NCI-H524 treated with DMSO at 0.1 percent for 48 hours (cell line): ENCODE measurements around the gene DLST.

ENCODE experiments used
- DNase-seq: peaks from one replicate; lab custom pipeline; 2025; lab: John Stamatoyannopoulos, UW

Gene DLST

DNA sequence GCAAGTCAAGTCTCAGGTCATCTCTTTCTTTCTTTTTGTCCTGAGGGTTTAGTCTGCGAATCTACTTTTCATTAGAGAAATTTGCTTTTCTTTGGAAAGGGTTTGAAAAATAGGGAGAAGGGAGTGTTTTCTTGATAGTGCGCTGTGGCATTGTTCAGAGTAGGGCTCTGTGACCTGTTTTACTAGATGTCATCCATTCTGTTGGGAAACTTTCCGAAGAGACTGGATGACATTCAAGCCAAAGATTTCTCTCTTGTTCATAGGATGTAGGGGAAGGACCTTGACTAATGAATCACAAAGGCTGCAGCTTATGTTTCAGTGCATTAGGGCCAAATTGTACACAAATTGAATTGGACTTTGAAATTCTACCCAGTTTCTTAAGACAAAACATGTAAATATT, 14.7 kb downstream of the DLST start:
- DNase-seq = no peak

DNA sequence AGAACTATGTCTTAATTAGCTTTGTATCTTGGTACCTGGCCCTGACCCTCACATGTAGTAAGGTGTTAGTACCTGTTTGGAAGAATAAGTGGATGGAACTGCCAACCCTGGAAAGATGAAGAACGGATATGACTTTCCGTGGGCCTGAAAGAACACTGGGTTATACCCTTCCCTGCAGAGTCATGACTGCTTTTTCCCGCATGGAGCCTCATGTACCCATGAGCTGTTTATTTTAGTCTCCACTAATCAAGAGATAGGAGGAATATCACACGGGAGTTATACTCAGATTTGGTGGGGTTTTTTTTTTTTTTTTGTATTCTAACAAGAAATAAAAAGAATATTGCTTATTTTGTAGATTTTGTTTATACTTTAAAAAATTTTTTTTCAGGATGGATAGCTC, 15.9 kb downstream of the DLST start:
- no peak for DNase-seq

DNA sequence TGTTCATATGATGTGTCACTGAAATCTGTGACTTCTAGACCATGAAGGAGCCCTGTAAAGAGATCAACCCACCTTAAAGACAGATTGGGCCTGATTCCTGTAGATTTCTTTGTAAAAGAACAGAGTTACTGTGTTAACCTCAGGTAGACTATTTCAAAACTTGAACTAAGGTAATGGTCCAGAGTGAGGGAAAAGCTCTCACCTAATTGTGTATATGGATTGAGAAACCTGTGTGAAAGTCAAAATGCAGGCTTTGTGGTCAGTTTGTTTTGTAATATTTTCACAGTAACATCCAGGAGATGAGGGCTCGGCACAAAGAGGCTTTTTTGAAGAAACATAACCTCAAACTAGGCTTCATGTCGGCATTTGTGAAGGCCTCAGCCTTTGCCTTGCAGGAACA, 16.4 kb downstream of the DLST start:
- no peak for DNase-seq

DNA sequence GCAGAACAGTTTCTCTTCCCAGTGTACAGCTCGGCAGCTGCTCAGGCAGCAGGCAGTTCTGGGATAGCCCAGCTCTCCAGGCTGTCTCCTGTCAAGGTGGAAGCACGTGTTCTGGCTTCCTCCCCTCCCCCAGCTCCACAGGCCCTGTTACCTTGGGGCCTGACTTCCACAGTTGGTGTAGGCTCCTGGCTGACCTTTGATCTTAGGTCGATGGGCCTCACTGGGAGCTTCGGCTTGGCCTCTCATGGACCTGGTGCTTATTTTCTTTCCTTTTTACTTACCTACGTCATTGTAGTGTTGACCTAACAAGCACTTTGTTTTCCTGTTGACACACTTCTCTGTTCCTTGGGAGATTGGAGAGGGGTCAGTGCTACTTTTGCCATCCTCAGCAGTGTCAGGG, 17.0 kb downstream of the DLST start:
- DNase-seq = no peak

DNA sequence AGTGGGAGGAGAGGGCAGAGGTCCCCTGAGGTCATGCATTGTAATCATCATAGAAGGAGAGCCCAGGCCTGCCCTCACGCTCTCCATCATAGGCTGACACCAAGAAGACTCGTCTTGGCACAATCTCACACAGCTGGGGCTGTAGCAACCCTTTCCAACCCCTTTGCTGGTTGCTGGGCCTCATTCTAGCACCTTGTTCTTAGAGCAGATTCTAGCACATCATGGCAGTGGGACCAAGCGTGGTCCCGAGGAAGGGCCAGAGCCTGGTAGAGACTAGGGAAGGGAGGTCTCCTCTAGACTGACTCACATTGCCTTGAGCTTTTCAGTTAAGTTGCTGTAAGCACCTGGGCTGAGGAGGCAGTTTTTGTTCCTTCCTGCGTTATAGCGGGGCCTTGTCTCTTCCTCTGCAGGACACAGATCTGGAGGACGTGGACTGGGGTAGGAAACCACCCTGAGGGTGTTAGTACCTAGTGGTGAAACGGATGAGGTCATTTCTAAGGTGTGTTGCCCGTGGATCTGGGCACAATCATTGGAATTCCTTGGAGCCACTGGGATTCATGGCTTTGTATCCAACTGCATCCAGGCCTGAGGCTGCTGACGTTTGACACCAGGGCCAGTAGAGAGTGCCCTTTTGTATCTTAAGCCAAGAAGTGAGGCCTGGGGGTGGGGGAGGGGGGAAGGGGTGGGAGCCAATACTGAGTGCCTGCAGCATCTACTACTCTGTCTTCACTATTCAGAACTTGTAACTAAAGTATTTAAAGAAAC, 21.4 kb downstream of the DLST start:
- DNase-seq = no peak

DNA sequence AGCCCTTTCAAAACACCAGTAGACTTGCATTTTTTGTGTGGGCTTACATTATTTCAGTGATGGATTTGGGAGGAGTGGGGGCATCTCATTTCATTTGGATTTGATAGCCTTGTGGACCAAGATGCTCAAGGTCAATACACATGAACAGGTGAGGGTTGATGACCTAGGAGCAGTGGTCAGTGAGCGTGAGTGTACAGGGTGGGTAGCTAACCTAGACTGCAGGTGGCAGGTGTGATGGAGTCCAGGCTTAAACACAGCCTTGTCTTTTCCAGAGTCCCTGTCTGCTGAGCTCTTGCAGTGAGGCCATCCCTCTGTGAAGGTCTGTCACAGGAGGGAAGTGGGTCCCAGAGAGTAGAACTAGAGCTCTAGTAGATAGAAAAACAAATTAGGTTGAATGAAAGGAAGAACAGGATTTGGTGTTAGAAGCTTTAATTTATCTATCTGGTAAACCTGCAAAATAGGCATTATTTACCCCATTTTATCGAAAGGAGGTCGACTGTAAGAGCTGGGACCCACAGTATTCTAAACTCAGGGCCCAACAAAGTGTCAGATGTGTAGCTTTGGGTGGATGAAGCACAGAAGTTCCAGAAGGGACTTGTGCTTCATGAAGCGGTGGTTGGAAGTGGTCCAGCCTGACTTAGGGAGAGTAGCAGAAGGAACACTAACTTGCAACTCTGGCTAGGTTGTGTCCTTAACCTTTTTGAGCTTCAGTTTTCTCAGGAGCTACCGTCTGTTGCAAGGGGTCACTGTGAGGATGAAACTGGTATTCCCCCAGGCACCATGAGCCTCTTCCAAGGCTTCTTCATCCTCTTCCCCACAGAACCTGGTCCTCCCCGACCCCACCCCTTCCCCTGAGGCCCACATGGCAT, 23.2 kb downstream of the DLST start:
- no peak for DNase-seq

DNA sequence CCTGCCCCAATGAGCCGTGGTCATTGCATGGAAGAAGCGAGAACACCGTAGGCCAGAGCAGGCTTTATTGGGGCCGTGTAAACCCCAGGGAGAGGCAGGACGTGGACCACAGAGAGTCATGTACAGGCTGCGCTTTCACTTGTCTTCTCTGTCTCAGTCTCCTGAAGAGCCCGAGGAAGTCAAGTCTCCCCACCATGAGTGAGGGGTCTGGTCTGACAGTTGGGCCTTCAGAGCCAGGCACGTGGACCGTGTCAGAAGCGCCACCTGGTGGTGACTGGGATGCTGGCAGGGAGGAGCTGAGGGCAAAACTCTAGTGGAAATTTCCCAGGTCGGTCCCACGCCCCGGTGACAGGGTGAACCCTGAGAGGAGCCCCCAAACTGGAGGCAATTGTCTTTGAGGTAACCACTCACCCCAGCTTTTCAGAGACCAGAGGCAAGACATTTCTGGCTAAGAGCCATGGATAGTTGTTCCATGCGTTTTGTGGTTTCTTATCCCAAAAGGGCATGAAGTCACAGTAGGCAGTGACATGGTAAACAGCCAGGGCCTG, 24.0 kb downstream of the DLST start:
- no peak for DNase-seq

DNA sequence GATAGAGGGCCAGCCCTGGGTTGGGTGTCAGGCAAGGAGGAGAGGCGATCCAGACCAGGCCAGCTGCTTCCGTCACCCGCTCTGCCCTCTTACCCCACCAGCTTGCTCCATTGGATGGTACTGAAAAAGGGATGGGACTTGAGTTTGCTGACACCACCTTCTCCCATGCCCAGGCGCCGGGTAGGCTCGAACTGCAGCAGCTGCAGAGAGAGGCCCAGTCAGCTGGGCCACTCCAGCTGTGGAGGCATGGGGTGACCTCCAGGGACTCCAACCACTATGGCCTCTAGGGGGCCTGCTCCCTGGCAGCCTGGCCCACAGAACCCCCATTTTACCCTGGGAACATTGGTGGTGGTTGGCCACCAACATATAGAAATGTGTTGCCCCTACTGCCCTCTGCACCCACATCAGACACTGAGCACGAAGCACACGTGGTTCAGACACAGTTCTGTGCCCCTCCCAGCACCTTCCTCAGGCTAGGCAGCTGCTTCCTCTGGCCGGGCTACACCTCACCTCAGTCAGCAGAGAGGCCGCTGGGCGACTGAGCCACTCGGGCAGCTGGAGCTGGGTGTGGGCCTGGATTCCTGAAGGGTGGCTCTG, 25.3 kb downstream of the DLST start:
- DNase-seq = no peak

DNA sequence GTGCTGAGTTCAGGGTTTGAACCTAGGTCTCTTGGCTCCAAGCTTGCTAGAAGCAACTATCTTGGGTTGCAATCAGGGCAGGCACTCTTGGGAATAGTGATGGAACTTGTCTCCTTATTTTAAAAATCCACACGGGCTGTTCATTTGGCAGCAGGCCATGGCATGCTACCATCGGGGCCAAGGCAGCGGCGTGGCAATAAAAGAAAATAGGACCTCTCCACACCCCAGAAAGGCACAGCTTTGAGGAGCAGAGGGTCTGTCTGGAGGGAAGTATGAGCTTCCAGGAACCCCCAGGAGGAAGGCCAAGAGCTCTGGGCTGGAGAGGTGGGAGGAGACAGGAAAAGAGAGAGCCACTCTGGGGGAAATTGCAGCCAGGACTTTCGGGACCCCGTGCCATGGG, 26.0 kb downstream of the DLST start:
- DNase-seq = no peak

DNA sequence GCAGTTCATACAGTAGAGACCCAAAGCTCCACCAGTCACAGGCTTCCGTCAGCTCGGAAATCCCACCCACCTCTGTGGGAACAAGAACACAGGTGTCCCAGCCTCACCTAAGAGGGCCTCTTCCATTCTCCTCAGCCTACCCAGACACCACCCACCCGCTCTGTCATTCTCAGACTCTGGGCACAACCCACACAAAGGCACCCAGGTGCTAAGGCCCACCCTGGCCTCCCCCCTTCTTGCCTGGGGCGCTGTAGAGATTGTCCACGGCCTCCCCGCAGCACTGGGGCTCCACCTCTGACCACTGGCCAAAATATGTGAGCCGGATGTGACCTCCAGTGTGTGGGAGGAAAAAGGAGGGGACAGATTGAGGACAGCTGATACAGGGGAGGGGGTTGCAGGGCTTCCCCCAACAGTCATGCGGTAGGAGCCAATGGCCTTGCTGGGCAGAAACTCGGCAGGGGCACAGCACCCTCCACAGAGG, 27.2 kb downstream of the DLST start:
- no peak for DNase-seq

DNA sequence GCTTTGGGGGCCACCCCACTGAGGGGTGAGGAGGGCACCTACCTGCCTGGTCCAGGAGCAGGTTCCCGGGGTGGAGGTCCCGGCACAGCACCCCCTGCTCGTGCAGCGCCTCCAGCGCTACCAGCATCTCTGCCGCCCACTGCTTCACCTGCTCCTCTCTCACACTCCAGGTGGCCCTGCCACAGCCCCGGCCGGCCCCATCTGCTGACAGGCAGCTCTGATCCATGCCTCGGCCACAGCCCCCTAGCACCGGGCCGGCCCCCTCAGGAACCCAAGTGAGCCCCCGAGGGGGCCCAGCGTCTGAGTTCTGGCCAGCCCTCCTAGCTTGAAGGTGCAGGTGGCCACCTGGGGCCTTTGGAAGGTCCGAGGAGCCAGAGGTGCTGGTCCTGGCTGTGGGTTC, 27.8 kb downstream of the DLST start:
- DNase-seq = no peak

DNA sequence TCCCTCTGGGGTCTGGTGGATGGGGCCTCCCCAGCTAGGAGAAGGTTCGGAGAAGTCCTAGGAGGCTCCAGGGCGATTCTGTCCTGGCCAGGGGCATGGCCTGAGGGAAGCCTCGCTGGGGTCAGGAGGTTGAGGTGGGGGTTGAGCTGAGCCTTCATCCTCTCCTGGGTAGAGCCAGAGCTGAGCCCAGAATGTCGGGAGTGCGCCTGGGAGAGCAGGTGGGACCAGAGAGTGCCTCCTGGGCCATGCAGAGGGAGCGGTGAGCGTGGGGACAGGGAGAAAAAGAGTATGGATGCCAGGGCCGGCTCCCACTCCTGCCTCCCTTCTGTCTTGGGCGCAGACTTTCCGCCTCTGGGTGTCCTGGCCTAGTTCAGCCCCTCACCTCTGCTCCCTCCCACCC, 28.2 kb downstream of the DLST start:
- DNase-seq = no peak

DNA sequence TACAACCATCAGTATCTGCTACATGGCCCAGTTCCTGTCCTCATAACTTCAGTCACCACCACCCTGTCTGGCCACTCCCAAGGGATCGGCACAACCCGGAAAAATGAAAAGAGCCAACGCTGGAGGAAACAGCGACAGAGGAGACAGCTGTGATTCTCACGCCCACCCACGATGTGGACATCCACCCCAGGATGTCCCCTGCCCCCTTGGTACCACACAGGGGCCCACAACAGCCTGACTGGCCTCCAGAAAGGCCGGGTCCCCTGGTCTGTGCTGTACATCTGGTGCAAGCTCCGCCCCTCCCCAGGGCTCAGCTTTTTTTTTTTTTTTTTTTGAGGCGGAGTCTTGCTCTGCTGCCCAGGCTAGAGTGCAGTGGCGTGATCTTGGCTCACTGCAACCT, 28.8 kb downstream of the DLST start:
- DNase-seq = no peak

DNA sequence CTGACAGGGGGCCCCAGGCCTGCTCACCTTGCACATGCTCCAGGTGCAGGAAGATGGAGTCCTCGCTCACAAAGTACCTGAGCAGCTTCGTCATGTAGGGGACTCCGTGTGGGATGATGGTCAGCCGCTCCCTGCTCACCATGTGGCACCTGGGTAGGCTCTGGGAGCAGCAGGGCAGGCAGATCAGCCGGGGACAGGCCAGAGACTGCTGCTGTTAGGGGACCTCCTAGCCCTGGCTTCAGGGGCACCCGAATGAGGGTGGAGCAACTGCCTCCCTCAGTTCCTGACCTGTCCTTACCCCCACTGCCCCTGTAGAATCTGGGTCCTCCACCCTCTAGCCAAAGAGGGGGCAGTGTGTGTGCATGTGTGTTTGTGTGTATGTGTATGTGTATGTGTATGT, 29.5 kb downstream of the DLST start:
- DNase-seq = no peak

DNA sequence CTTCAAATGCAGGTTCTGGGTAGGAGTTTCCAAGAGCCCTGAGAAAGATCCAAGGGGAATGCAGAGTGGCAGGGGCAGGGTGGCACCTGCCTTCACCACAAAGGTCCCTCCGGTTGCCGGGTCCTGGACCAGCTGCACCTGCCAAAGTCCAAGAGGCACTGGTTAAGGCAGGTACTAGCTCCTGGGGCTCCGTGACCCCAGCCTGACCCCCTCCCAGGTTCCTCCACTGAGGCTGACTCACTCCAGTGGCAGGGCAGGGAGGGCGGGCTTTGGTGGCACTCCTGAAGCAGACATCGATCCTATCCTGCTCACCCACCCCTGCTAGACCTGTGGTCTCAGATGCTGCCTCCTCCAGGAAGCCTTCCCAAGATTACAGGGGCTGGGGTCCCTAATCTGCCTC, 30.0 kb downstream of the DLST start:
- DNase-seq = no peak

DNA sequence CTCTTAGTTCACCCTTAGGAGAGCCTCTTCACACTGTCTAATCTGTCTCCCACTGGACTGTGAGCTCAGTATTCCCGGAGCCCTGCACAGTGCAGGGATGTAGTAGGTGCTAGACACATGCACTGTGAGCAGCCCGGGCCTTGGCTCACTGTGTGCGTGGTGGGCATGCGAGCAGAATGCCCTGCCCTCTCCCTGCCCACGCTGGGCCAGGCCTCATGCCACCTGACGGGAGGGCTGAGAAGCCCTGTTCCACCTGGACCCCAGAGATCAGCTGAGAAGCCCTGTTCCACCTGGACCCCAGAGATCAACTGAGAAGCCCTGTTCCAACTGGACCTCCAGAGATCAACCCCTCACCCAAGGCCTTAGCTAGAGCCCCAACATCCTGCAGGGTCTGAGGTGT, 30.4 kb downstream of the DLST start:
- no peak for DNase-seq

DNA sequence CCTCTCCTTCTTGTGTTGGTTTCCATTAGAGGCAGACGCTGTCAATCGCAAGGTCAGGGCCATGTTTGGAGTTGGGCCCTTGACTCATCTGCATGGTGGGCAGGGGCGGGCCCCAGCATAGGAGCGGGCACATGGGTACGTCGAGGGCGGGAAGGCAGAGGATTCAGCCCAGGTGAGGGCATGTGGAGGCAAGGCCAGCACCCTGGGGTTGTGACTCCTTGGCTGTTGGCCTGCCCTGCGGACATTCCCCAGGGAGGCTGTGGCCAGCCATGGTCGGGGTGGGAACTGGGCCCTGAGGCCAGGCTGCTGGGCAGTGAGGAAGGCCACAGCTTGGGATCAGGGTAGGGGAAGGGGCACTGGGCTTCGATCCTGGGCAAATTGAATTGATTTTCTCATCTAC, 31.1 kb downstream of the DLST start:
- no peak for DNase-seq

DNA sequence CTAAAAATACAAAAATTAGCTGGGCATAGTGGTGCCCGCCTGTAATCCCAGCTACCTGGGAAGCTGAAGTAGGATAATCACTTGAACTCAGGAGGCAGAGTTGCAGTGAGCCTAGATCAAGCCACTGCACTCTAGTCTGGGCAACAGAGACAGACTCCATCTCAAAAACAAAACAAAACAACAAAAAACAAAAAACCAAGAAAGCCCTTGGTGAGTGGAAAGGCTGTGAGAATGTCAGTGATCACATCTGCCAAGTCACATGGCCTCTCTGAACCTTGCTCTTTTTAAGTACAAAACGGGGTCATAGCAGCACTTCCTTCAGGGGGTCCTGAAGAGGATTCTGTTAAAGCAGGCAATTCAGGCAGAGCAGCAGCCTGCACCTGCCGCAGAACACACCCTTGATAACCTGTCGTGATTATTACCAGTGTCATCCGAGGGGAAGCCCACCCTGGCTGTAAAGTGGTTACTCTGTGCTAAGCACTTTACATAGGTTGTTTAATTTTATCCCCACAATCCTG, 31.7 kb downstream of the DLST start:
- no peak for DNase-seq

DNA sequence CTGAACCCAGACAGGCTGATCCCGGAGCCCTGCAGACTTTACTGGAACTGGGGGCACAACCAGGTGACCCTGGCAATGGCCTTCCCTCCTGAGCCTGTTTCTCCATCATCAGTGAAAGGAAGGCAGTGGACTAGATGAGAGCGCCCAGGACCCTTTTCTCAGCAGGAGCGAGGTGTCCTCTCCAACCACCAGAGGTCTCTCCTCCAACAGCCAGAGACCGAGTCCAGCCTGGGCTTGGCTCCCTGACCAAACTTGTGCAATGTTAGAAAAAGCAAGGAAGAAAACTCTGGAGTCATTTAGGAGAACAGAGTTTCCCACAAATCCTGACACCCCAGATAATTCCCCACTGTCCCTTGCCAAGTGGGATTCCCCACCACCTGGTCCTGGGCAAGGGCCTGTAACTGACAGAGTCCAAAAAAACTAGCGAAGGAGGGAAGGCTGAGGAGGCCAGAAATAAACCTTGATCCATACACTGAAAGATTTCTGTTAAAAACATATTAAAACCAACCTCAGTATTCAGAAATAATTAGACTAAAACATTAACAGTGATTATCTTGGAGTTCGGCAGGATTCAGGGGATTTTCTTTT, 32.4 kb downstream of the DLST start:
- no peak for DNase-seq

DNA sequence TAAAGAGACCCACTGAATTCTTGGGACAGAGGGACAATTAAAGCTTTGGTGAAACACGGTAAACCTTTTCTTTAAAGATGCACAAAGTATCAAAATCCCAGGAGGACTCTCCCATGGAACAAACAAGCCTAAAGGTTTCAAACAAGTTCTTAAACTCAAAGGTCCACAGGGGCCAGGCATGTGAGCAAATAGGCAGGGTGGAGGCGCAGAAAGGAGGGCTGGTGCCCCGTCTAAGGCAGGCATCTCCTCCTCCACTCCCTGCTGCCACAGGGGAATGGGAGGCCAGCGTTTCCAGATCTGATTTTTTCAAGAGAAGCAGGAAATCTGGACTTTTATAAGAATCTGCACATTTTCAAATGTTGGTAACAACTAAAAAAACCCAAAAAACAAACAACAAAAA, 33.7 kb downstream of the DLST start:
- no peak for DNase-seq

DNA sequence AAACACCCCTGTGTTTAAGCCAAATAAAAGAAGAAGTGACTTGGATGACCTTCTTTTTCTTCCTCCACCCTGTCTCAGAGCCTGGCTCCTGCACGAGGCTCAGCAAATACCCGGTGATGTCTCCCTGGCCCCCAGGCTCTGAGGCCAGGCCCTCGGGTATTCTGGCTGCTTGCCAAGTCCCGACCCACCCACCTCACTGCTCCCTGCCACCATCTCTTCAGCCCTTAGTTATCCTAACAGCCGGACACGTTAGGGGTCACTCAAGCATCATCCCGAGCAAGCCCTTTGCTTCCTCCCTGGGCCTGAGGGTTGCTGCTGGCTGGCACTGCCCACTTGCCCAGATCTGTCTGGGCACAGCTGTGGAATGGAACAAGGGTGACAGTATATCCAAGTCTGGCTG, 34.1 kb downstream of the DLST start:
- DNase-seq = no peak

DNA sequence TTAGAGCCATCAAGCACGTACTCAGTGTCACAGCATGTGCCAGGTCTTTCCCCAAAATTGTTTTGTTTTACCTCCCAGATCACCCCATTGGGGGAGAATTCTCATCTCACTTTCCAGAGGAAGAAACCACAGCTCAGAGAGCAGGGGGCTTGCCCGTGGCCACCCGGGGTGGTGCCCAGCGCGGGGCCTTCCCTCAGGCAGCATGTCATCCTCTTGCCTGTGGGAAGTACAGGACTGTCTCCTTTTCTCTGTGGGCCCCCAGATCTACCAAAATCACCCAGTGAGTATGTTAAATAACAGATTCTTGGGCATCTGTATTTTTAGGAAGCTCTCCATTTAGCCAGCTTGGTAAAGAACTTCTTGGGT, 35.4 kb downstream of the DLST start:
- DNase-seq = no peak
